Measurements from ENCODE around the gene ZFP69B. TPM values are rescaled to one million over a fixed set of nuclear protein-coding genes. Genes with fewer than 3 reads are reported as not detected.
"Not testable (repeated sequence)": the region's sequence is repeated elsewhere in the genome, so short reads cannot be mapped to it uniquely, and the experiment has no call there.

ZFP69B gene
- polyA plus RNA-seq, 3 donors: 0.20 to 0.67 TPM; not detected in 1

- intact Hi-C loops (cut with micrococcal nuclease): no loop called here
- peaks cover 44 to 49% of the 10 kb centered on the region in 2 donors for H3K36me3 Mint-ChIP-seq
- TF ChIP-seq CTCF (IDR thresholded peaks at IDR 0.05): no peak
Measured at GRCh38 chr1:40479156-40479555, 28.9 kb downstream of the ZFP69B start.

GRCh38 chr1:40495315-40495903 is 45.1 kb downstream of the ZFP69B start:
- intact Hi-C loops (cut with micrococcal nuclease): no loop called here
- peaks cover 38 to 68% of the 10 kb centered on the region in 2 donors for H3K36me3 ChIP-seq (replicated peaks in 1 of 2; ENCODE audit: control insufficient read depth in 1 of 2, insufficient read depth in 2 of 2, low read length in 2 of 2)
- no CpG with 5 or more reads among the region's 4 CpGs for WGBS (ENCODE audit: insufficient coverage)

More at GRCh38 chr1:40479156-40479555, 28.9 kb downstream of the ZFP69B start:
- no peaks in the 10 kb centered on the region for H3K27me3 ChIP-seq (ENCODE audit: control insufficient read depth in 2 of 2, insufficient read depth in 2 of 2, low read length in 2 of 2)
- H3K27ac ChIP-seq (ENCODE audit: low read depth in 1 of 2, low read length in 2 of 2): no peak overlapping the region
- 97% methylated on average over 4 of the region's 4 CpGs for WGBS (ENCODE audit: insufficient coverage)
- no peak overlapping the region for H3K27ac Mint-ChIP-seq
- peaks cover 2% of the 10 kb centered on the region in 3 donors for H3K27me3 Mint-ChIP-seq (ENCODE audit: low read depth in 3 of 3)
- H3K36me3 ChIP-seq (replicated peaks in 1 of 2; ENCODE audit: control insufficient read depth in 1 of 2, insufficient read depth in 2 of 2, low read length in 2 of 2): peaks cover 19 to 43% of the 10 kb centered on the region in 2 donors
- H3K9me3 ChIP-seq (replicated peaks in 1 of 2; ENCODE audit: control insufficient read depth in 1 of 2, insufficient read depth in 1 of 2, low read length in 2 of 2): peaks cover 27 to 46% of the 10 kb centered on the region in 2 donors
- no peak overlapping the region for H3K4me3 Mint-ChIP-seq
- H2AFZ ChIP-seq (ENCODE audit: insufficient read depth, low read depth, low read length, poor library complexity, severe bottlenecking): no peak overlapping the region
- H3K79me2 ChIP-seq (ENCODE audit: insufficient read depth, low read length): peaks cover 13% of the 10 kb centered on the region
- H3K9me3 Mint-ChIP-seq: peaks cover 26 to 63% (median 56%) of the 10 kb centered on the region in 7 donors
- peaks cover 22% of the 10 kb centered on the region for H3K4me1 Mint-ChIP-seq
- H3K4me3 ChIP-seq (replicated peaks in 1 of 3; ENCODE audit: low read depth in 2 of 3, low read length in 3 of 3): no peak overlapping the region
- no peak for DNase-seq
- no peak overlapping the region for H3K9ac ChIP-seq (ENCODE audit: insufficient read depth, low read length, poor library complexity, severe bottlenecking)
- no peak overlapping the region for H3K4me2 ChIP-seq (replicated peaks; ENCODE audit: extremely low read depth, low read length, poor library complexity, severe bottlenecking)
- H3K4me1 ChIP-seq (ENCODE audit: control insufficient read depth in 1 of 2, insufficient read depth in 2 of 2, low read length in 2 of 2): peaks cover 8 to 12% of the 10 kb centered on the region in 2 donors
- H4K20me1 ChIP-seq (ENCODE audit: insufficient read depth, low read length): no peaks in the 10 kb centered on the region

GRCh38 chr1:40502651-40503050 is 52.4 kb downstream of the ZFP69B start:
- H3K9me3 Mint-ChIP-seq: peaks cover 61 to 94% (median 89%) of the 10 kb centered on the region in 7 donors
- WGBS (ENCODE audit: insufficient coverage): 67% methylated on average over 3 of the region's 4 CpGs
- H3K4me3 Mint-ChIP-seq; intact Hi-C loops (cut with micrococcal nuclease); H3K27me3 Mint-ChIP-seq (ENCODE audit: low read depth in 3 of 3); H2AFZ ChIP-seq (ENCODE audit: insufficient read depth, low read depth, low read length, poor library complexity, severe bottlenecking); H4K20me1 ChIP-seq (ENCODE audit: insufficient read depth, low read length); H3K4me1 ChIP-seq (ENCODE audit: control insufficient read depth in 1 of 2, insufficient read depth in 2 of 2, low read length in 2 of 2); H3K79me2 ChIP-seq (ENCODE audit: insufficient read depth, low read length); H3K27ac ChIP-seq (ENCODE audit: low read depth in 1 of 2, low read length in 2 of 2); H3K4me1 Mint-ChIP-seq; H3K9ac ChIP-seq (ENCODE audit: insufficient read depth, low read length, poor library complexity, severe bottlenecking); H3K4me2 ChIP-seq (replicated peaks; ENCODE audit: extremely low read depth, low read length, poor library complexity, severe bottlenecking); H3K27me3 ChIP-seq (ENCODE audit: control insufficient read depth in 2 of 2, insufficient read depth in 2 of 2, low read length in 2 of 2): not testable (repeated sequence)
- H3K36me3 Mint-ChIP-seq: peaks cover 11 to 45% of the 10 kb centered on the region in 2 donors
- H3K4me3 ChIP-seq (replicated peaks in 1 of 3; ENCODE audit: low read depth in 2 of 3, low read length in 3 of 3): peak overlapping the region in 1 of 3 experiments; percentile 17
- DNase-seq: peak in 2 of 3 donors; percentile 9 to 30
- peaks cover 77 to 90% of the 10 kb centered on the region in 2 donors for H3K9me3 ChIP-seq (replicated peaks in 1 of 2; ENCODE audit: control insufficient read depth in 1 of 2, insufficient read depth in 1 of 2, low read length in 2 of 2)
- peaks cover 0 to 11% of the 10 kb centered on the region in 2 donors for H3K36me3 ChIP-seq (replicated peaks in 1 of 2; ENCODE audit: control insufficient read depth in 1 of 2, insufficient read depth in 2 of 2, low read length in 2 of 2)
- peak overlapping the region in 2 of 7 donors; percentile 14 to 68 for H3K27ac Mint-ChIP-seq

More at GRCh38 chr1:40495315-40495903, 45.1 kb downstream of the ZFP69B start:
- H3K4me2 ChIP-seq (replicated peaks; ENCODE audit: extremely low read depth, low read length, poor library complexity, severe bottlenecking): no peak overlapping the region
- H3K4me1 ChIP-seq (ENCODE audit: control insufficient read depth in 1 of 2, insufficient read depth in 2 of 2, low read length in 2 of 2): no peaks in the 10 kb centered on the region
- no peak overlapping the region for H3K9ac ChIP-seq (ENCODE audit: insufficient read depth, low read length, poor library complexity, severe bottlenecking)
- H3K27ac ChIP-seq (ENCODE audit: low read depth in 1 of 2, low read length in 2 of 2): no peak overlapping the region
- peak overlapping the region in 1 of 3 experiments; percentile 17 for H3K4me3 ChIP-seq (replicated peaks in 1 of 3; ENCODE audit: low read depth in 2 of 3, low read length in 3 of 3)
- TF ChIP-seq CTCF (IDR thresholded peaks at IDR 0.05): no peak
- no peaks in the 10 kb centered on the region for H3K27me3 ChIP-seq (ENCODE audit: control insufficient read depth in 2 of 2, insufficient read depth in 2 of 2, low read length in 2 of 2)
- DNase-seq: no peak
- H3K79me2 ChIP-seq (ENCODE audit: insufficient read depth, low read length): no peaks in the 10 kb centered on the region
- H4K20me1 ChIP-seq (ENCODE audit: insufficient read depth, low read length): no peaks in the 10 kb centered on the region
- peaks cover 49 to 90% of the 10 kb centered on the region in 2 donors for H3K9me3 ChIP-seq (replicated peaks in 1 of 2; ENCODE audit: control insufficient read depth in 1 of 2, insufficient read depth in 1 of 2, low read length in 2 of 2)
- no peaks in the 10 kb centered on the region for H3K4me1 Mint-ChIP-seq
- no peak overlapping the region for H2AFZ ChIP-seq (ENCODE audit: insufficient read depth, low read depth, low read length, poor library complexity, severe bottlenecking)
- H3K27me3 Mint-ChIP-seq (ENCODE audit: low read depth in 3 of 3): peaks cover 0 to 2% (median 0%) of the 10 kb centered on the region in 3 donors
- no peak overlapping the region for H3K4me3 Mint-ChIP-seq
- peaks cover 54 to 87% (median 74%) of the 10 kb centered on the region in 7 donors for H3K9me3 Mint-ChIP-seq
- peaks cover 52 to 69% of the 10 kb centered on the region in 2 donors for H3K36me3 Mint-ChIP-seq
- H3K27ac Mint-ChIP-seq: no peak overlapping the region
